Left lung (tissue), 10 donors: ENCODE data around the gene MAP3K15. TPM values are rescaled to one million over a fixed set of nuclear protein-coding genes. Genes with fewer than 3 reads are reported as not detected.

Experiments
- ATAC-seq: fragments of 200-7000 bp; cut with Tn5 transposase; one replicate; pipeline ENCODE4 v1.9.1; 2020; ENCODE audit warnings: moderate library complexity
- DNase-seq, 4 donors: peaks; one replicate each; pipeline ENCODE4 v3.0.0-alpha.2; 2013 to 2020
- H3K27ac ChIP-seq, 2 donors: fragments of 200-600 bp; sonication (generic) in 1 of 2; one replicate each; pipeline versions ENCODE4 v1.5.0 to v1.8.0; 2020 to 2021
- H3K27me3 ChIP-seq, 2 donors: fragments of 200-600 bp; sonication (generic) in 1 of 2; one replicate each; pipeline versions ENCODE4 v1.5.0 to v1.8.0; 2020 to 2021
- H3K36me3 ChIP-seq, 2 donors: fragments of 200-600 bp; sonication (generic) in 1 of 2; one replicate each; pipeline versions ENCODE4 v1.5.0 to v1.8.0; 2020 to 2021
- H3K4me1 ChIP-seq, 2 donors: fragments of 200-600 bp; one replicate each; pipeline ENCODE4 v1.8.0; 2021
- H3K4me3 ChIP-seq, 2 donors: fragments of 200-600 bp; sonication (generic) in 1 of 2; one replicate each; pipeline versions ENCODE4 v1.5.0 to v1.8.0; 2020 to 2021; ENCODE audit warnings: mild to moderate bottlenecking in 1 of 2
- H3K9me3 ChIP-seq, 2 donors: fragments of 200-600 bp; sonication (generic) in 1 of 2; one replicate each; pipeline versions ENCODE4 v1.5.0 to v1.8.0; 2020 to 2021
- intact Hi-C, 2 donors: fragments of 100-400 bp; cut with DNase I; formaldehyde crosslinking; loops; one replicate each; pipeline versions ENCODE4 v1.11.2 to v1.14.2; 2022
- polyA plus RNA-seq, 6 donors: library from polyadenylated mRNA; unstranded; fragments of 120-200 nt; gene quantifications; one replicate each; pipeline ENCODE4 v1.2.1, GENCODE V29; 2013; ENCODE audit not compliant: insufficient read length in 6 of 6
- total RNA-seq, 2 donors: library from RNA; stranded (reverse); fragmentation: NEBNext Ultra II Directional; extraction: Animal tissue kit (Norgen Biotek cat#: 25700); gene quantifications; one replicate each; pipeline ENCODE4 v1.2.1, GENCODE V29; 2021
- TF ChIP-seq, protein P1 (sequence below), 2 donors: fragments of 200-600 bp; sonication (generic) in 1 of 2; IDR thresholded peaks; one replicate each; pipeline versions ENCODE4 v1.5.0 to v1.8.0; 2021; ENCODE audit warnings: antibody characterized with exemption in 2 of 2
- donor health status: DM: no; HTN: yes; CAD: no.
- donor health status: DM: no; HTN: no; CAD: no.

MAP3K15 gene
- total and polyA plus RNA-seq, 8 donors: 0.24 to 2.0 (median 1.6) TPM

DNA sequence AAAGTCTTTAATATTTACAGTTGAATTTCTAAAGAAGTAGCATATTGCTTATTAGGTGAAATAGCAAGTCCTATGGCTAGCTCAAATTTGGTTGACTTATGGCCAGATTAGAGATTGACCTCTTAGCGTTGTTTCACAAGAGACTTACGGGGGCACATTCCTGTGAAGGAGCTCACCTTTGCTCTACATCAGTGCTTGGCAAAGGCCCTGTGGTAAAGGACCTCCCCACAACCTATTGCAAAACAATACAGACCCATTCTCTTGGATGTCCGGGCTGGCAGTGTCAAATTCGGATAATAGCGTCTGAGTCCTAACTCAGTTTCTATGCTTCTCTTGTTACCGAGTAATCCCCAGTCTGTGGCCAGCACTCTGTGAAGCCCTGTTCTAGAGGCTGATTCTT lies 160.7 kb downstream of the MAP3K15 start:
- ATAC-seq: no peak
- Histone ChIP-seq H3K4me1 (no peaks in the 10 kb centered on the region), H3K9me3 (no peaks in the 10 kb centered on the region), H3K4me3 (no peak overlapping the region), H3K27me3 (no peaks in the 10 kb centered on the region), H3K36me3 (peaks cover 0 to 98% of the 10 kb centered on the region in 2 donors), H3K27ac (no peak overlapping the region)
- intact Hi-C loops: no loop called here
- no peak for DNase-seq
- TF ChIP-seq, protein P1, sequence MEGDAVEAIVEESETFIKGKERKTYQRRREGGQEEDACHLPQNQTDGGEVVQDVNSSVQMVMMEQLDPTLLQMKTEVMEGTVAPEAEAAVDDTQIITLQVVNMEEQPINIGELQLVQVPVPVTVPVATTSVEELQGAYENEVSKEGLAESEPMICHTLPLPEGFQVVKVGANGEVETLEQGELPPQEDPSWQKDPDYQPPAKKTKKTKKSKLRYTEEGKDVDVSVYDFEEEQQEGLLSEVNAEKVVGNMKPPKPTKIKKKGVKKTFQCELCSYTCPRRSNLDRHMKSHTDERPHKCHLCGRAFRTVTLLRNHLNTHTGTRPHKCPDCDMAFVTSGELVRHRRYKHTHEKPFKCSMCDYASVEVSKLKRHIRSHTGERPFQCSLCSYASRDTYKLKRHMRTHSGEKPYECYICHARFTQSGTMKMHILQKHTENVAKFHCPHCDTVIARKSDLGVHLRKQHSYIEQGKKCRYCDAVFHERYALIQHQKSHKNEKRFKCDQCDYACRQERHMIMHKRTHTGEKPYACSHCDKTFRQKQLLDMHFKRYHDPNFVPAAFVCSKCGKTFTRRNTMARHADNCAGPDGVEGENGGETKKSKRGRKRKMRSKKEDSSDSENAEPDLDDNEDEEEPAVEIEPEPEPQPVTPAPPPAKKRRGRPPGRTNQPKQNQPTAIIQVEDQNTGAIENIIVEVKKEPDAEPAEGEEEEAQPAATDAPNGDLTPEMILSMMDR (IDR thresholded peaks at IDR 0.05): no peak

DNA sequence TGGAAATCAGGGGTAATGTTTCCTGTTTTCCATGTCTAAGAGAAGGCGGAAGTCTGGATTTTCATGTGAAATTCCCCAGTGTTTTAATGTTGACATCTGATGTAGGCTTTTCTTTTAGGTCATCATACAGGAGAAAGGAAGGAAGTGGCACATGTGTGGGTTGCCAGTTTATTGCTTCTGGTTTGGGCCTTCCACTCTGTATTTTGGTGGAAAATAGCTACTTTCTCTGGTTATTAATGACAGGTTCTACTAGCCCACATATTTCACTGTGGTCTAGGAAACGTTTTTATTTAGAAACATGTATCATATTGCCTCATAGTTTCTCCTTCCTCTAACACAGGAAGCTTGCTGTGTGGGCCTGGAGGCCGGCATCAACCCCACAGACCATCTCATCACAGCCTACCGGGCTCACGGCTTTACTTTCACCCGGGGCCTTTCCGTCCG lies 164.3 kb downstream of the MAP3K15 start:
- H3K4me3 ChIP-seq: no peak overlapping the region
- no peaks in the 10 kb centered on the region for H3K9me3 ChIP-seq
- peaks cover 0 to 63% of the 10 kb centered on the region in 2 donors for H3K36me3 ChIP-seq
- peak overlapping the region in 1 of 2 donors; percentile 53 for H3K27ac ChIP-seq
- TF ChIP-seq, protein P1 (IDR thresholded peaks at IDR 0.05): no peak
- peaks cover 0 to 7% of the 10 kb centered on the region in 2 donors for H3K4me1 ChIP-seq
- intact Hi-C loops: no loop called here
- no peak for DNase-seq
- ATAC-seq: no peak
- H3K27me3 ChIP-seq: peaks cover 0 to 4% of the 10 kb centered on the region in 2 donors

DNA sequence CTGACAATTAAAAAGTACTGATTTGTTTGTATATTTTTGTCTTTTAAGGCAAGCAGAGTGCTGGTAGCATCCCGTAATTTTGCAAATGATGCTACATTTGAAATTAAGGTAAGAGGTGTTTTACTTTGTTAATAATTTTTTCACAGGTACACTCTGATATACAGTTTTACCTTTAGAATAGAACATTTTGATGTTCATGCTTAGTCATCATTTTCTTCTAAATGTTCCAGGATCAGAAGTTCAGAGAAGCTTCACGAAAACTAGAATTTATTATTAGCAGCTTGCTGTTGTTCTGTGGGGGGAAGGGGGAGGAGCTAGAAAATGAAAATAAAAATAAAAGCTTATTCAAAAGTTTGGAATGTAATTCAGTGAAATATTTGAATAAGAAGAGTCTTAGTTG lies 166.0 kb downstream of the MAP3K15 start:
- H3K36me3 ChIP-seq: peaks cover 0 to 46% of the 10 kb centered on the region in 2 donors
- ATAC-seq: no peak
- intact Hi-C loops: no loop called here

DNA sequence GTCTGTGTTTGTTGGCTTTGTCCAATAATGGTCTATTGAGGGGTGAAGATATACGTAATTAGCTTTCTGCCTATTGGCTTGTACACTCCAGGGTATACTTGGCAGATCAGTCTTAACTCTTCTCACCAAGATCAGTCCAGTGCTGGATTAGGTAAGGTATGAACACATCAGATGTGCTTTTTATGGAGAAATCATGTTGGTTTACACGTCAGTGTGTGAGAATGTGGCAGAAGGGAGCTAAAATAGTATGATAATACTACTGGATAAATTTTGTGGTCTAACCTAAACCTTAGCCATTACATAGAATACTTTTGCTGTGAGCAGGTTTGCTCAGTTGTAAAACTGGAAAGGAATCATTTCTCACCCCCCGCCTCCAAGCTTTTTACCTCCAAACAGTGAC lies 167.4 kb downstream of the MAP3K15 start:
- ATAC-seq (no peak), DNase-seq (no peak)
- TF ChIP-seq, protein P1 (IDR thresholded peaks at IDR 0.05): no peak
- H3K4me3 ChIP-seq: no peak overlapping the region
- H3K9me3 ChIP-seq: no peaks in the 10 kb centered on the region
- H3K4me1 ChIP-seq: peaks cover 0 to 12% of the 10 kb centered on the region in 2 donors
- H3K27me3 ChIP-seq: peaks cover 0 to 4% of the 10 kb centered on the region in 2 donors
- intact Hi-C loops: no loop called here
- H3K27ac ChIP-seq: no peak overlapping the region
- H3K36me3 ChIP-seq: peaks cover 0 to 32% of the 10 kb centered on the region in 2 donors

More for the DNA sequence above, 166.0 kb downstream of the MAP3K15 start:
- no peak overlapping the region for H3K4me3 ChIP-seq
- H3K4me1 ChIP-seq: peaks cover 0 to 12% of the 10 kb centered on the region in 2 donors
- TF ChIP-seq, protein P1 (IDR thresholded peaks at IDR 0.05): no peak
- H3K27ac ChIP-seq: no peak overlapping the region
- H3K27me3 ChIP-seq: peaks cover 0 to 4% of the 10 kb centered on the region in 2 donors
- H3K9me3 ChIP-seq: no peaks in the 10 kb centered on the region
- DNase-seq: no peak

DNA sequence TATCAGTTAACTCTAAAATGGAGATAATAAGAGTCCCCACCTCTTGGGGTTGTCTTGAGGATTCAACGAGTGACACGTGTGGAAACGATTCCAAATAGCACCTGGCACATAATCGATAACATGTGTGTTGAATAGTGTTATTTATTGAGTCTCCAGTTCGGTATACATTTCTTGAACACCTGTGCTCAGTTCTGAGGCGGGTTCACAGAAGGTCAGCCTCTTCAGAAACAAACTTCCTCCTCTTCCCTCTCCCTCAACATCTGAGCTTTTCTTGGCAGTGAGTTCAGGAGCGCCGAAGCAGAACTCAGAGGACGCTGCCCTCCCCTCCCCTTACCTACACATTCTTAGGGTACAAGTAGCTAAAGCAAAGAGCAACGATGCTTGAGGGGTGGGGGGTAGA lies 170.6 kb downstream of the MAP3K15 start:
- Histone ChIP-seq H3K9me3 (no peaks in the 10 kb centered on the region), H3K36me3 (peaks cover 0 to under 1% of the 10 kb centered on the region in 2 donors), H3K4me3 (peak overlapping the region; percentile 53 to 72), H3K27me3 (peaks cover 0 to 4% of the 10 kb centered on the region in 2 donors), H3K4me1 (peaks cover 0 to 12% of the 10 kb centered on the region in 2 donors), H3K27ac (no peak overlapping the region)
- ATAC-seq: peak; percentile 11
- TF ChIP-seq, protein P1 (IDR thresholded peaks at IDR 0.05): no peak
- intact Hi-C loops: no loop called here
- DNase-seq: peak in 1 of 4 donors; percentile 20
